Neuronal stem cell (in vitro differentiated cells): ENCODE data around the gene DYNC1LI1. TPM values are rescaled to one million over a fixed set of nuclear protein-coding genes. Genes with fewer than 3 reads are reported as not detected.
A peak's percentile ranks its signal among the peaks of the same experiment; 100 is the strongest.

Experiments used
- DNase-seq: peaks from one replicate; pipeline ENCODE4 v3.0.0-alpha.2; 2013; ENCODE audit warnings: low spot score
- H2AFZ ChIP-seq: one replicate; pipeline ENCODE4 v1.6.1; 2013; ENCODE audit warnings: mild to moderate bottlenecking, low read length, inconsistent platforms
- H2AK5ac ChIP-seq: 2 replicates; pipeline ENCODE4 v1.6.1; 2013; ENCODE audit warnings: low read depth, mild to moderate bottlenecking, inconsistent platforms, low read length, moderate library complexity, mixed read lengths
- H2BK120ac ChIP-seq: 2 replicates; pipeline ENCODE4 v1.6.1; 2013; ENCODE audit warnings: low read depth, mild to moderate bottlenecking, inconsistent platforms, low read length, moderate library complexity, mixed read lengths
- H2BK12ac ChIP-seq: one replicate; pipeline ENCODE4 v1.6.1; 2013; ENCODE audit warnings: low read length, inconsistent platforms
- H2BK15ac ChIP-seq: 2 replicates; pipeline ENCODE4 v1.6.1; 2013; ENCODE audit warnings: mild to moderate bottlenecking, low read length, inconsistent platforms, mixed read lengths
- H2BK5ac ChIP-seq: one replicate; pipeline ENCODE4 v1.6.1; 2013; ENCODE audit warnings: inconsistent platforms, mild to moderate bottlenecking, low read length, moderate library complexity
- H3K14ac ChIP-seq: one replicate; pipeline ENCODE4 v1.6.1; 2013; ENCODE audit warnings: low read length, inconsistent platforms
- H3K18ac ChIP-seq: 2 replicates; pipeline ENCODE4 v1.6.1; 2013; ENCODE audit warnings: low read length, inconsistent platforms
- H3K23ac ChIP-seq: 2 replicates; pipeline ENCODE4 v1.6.1; 2013; ENCODE audit warnings: low read depth, mild to moderate bottlenecking, mixed read lengths, low read length, inconsistent platforms; ENCODE audit not compliant: poor library complexity
- H3K27ac ChIP-seq: replicated peaks from 3 replicates; pipeline ENCODE4 v1.5.1; 2013; ENCODE audit warnings: low read length, inconsistent platforms
- H3K27me3 ChIP-seq, 3 experiments: 2 replicates each; pipeline ENCODE4 v1.6.1; 2013; ENCODE audit warnings: low read length in 3 of 3, mild to moderate bottlenecking in 2 of 3, inconsistent platforms in 1 of 3, low read depth in 1 of 3, mixed read lengths in 1 of 3, moderate library complexity in 1 of 3; ENCODE audit not compliant: control insufficient read depth in 3 of 3, insufficient read depth in 3 of 3
- H3K36me3 ChIP-seq, 2 donors: replicated peaks in 1 of 2; 2 replicates each; pipeline ENCODE4 v1.6.1; 2013; ENCODE audit warnings: low read length in 2 of 2; ENCODE audit not compliant: control insufficient read depth in 2 of 2, insufficient read depth in 2 of 2
- H3K4ac ChIP-seq: 2 replicates; pipeline ENCODE4 v1.6.1; 2013; ENCODE audit warnings: inconsistent platforms, mild to moderate bottlenecking, low read length, moderate library complexity
- H3K4me1 ChIP-seq, 2 donors: 1 replicate in 1 of 2; 2 replicates in 1 of 2; pipeline ENCODE4 v1.6.1; 2013; ENCODE audit warnings: low read length in 2 of 2, low read depth in 1 of 2; ENCODE audit not compliant: control insufficient read depth in 2 of 2, insufficient read depth in 1 of 2
- H3K4me2 ChIP-seq: one replicate; pipeline ENCODE4 v1.6.1; 2013; ENCODE audit warnings: mild to moderate bottlenecking, low read length, inconsistent platforms; ENCODE audit not compliant: insufficient read depth, poor library complexity, severe bottlenecking
- H3K4me3 ChIP-seq, 2 donors: 2 replicates each; pipeline ENCODE4 v1.5.1; 2013; ENCODE audit warnings: low read length in 2 of 2, mild to moderate bottlenecking in 2 of 2, inconsistent platforms in 1 of 2, moderate library complexity in 1 of 2
- H3K79me1 ChIP-seq: one replicate; pipeline ENCODE4 v1.6.1; 2013; ENCODE audit warnings: low read depth, mild to moderate bottlenecking, inconsistent platforms, low read length, moderate library complexity
- H3K9ac ChIP-seq: one replicate; pipeline ENCODE4 v1.6.1; 2013; ENCODE audit warnings: mild to moderate bottlenecking, low read depth, low read length, inconsistent platforms; ENCODE audit not compliant: poor library complexity
- H3K9me3 ChIP-seq, 2 donors: replicated peaks in 1 of 2; 2 replicates each; pipeline versions ENCODE3 to v1.6.1; 2013; ENCODE audit warnings: low read length in 2 of 2, mild to moderate bottlenecking in 2 of 2, inconsistent platforms in 1 of 2, low read depth in 1 of 2, mixed read lengths in 1 of 2, moderate library complexity in 1 of 2; ENCODE audit not compliant: control insufficient read depth in 2 of 2, insufficient read depth in 1 of 2
- H4K8ac ChIP-seq: one replicate; pipeline ENCODE4 v1.6.1; 2013; ENCODE audit warnings: low read depth, mild to moderate bottlenecking, inconsistent platforms, low read length, moderate library complexity
- H4K91ac ChIP-seq: one replicate; pipeline ENCODE4 v1.6.1; 2013; ENCODE audit warnings: low read length, low read depth, mild to moderate bottlenecking, inconsistent platforms; ENCODE audit not compliant: poor library complexity
- WGBS, 2 donors: extraction: QIAGEN DNeasy Blood & Tissue Kit; methylation state at CpG; one replicate each; pipeline ENCODE4 v1.1.7; 2013; ENCODE audit warnings: missing lambda C conversion rate in 2 of 2, mixed read lengths in 1 of 2; ENCODE audit not compliant: insufficient read length in 2 of 2, insufficient replicate concordance in 1 of 2; ENCODE audit errors: extremely low coverage in 2 of 2; 5-methylcytosine and 5-hydroxymethylcytosine counted together
- polyA plus RNA-seq, 2 experiments: library from polyadenylated mRNA; stranded (reverse); fragments of 200-250 nt; gene quantifications; one replicate each; pipeline ENCODE4 v1.2.3, GENCODE V29; 2013

The DYNC1LI1 gene
- 44.3 TPM for polyA plus RNA-seq (2013, experiment 1 of 2)
- polyA plus RNA-seq (2013, experiment 2 of 2) = 44.7 TPM

- Histone ChIP-seq H4K91ac (peak within 1 kb of the TSS; percentile 98), H3K4me2 (peak within 1 kb of the TSS; percentile 89), H3K9ac (peak within 1 kb of the TSS; percentile 100), H3K27ac (peak within 1 kb of the TSS; percentile 99), H3K23ac (peak within 1 kb of the TSS; percentile 99), H2AK5ac (peak within 1 kb of the TSS; percentile 100), H3K14ac (peak within 1 kb of the TSS; percentile 99), H3K4me1 (peaks cover 0 to 8% of the 10 kb centered on the region in 2 donors), H3K4ac (peak within 1 kb of the TSS; percentile 100), H3K36me3 (peaks cover 0 to 27% of the 10 kb centered on the region in 2 donors), H3K18ac (peak within 1 kb of the TSS; percentile 100), H2BK5ac (peak within 1 kb of the TSS; percentile 99), H2BK12ac (peak within 1 kb of the TSS; percentile 96), H3K9me3 (no peaks in the 10 kb centered on the region), H3K27me3 (no peaks in the 10 kb centered on the region), H3K79me1 (peaks cover 4% of the 10 kb centered on the region), H2BK120ac (peak within 1 kb of the TSS; percentile 100), H2AFZ (peak within 1 kb of the TSS; percentile 96), H4K8ac (peak within 1 kb of the TSS; percentile 99), H2BK15ac (peak within 1 kb of the TSS; percentile 98), H3K4me3 (peak within 1 kb of the TSS; percentile 96 to 98)
- WGBS, 2 donors = no CpG with 5 or more reads among the region's 89 CpGs
- DNase-seq = peak; percentile 94
These were observed at the start of gene DYNC1LI1 for GRCh38 chr3:32570421-32571191. Gene DYNC1LI1 (minus strand): TSS chr3:32570858. CDS start chr3:32570770, 88 bp downstream.

- Histone ChIP-seq H3K79me1 (no peaks in the 10 kb centered on the region), H3K4me2 (no peak overlapping the region), H2BK15ac (no peak overlapping the region), H3K9me3 (no peaks in the 10 kb centered on the region), H4K91ac (no peak overlapping the region), H3K4me3 (no peak overlapping the region), H2BK5ac (no peak overlapping the region), H2AK5ac (no peak overlapping the region), H3K14ac (no peak overlapping the region), H3K27ac (no peak overlapping the region), H3K4ac (no peak overlapping the region), H3K23ac (no peak overlapping the region), H3K18ac (no peak overlapping the region), H2BK120ac (no peak overlapping the region), H3K27me3 (peaks cover 0 to 12% (median 0%) of the 10 kb centered on the region in 3 experiments), H2AFZ (no peak overlapping the region), H2BK12ac (no peak overlapping the region), H4K8ac (no peak overlapping the region), H3K4me1 (no peaks in the 10 kb centered on the region), H3K36me3 (no peaks in the 10 kb centered on the region), H3K9ac (no peak overlapping the region)
- DNase-seq = no peak
These were observed 48.7 kb upstream of the DYNC1LI1 start for GRCh38 chr3:32619395-32619794.

GRCh38 chr3:32616267-32616962, 45.8 kb upstream of the DYNC1LI1 start:
- no peak overlapping the region for H2BK15ac ChIP-seq
- no peak overlapping the region for H3K9ac ChIP-seq
- H4K8ac ChIP-seq = no peak overlapping the region
- no peak overlapping the region for H3K18ac ChIP-seq
- no peak overlapping the region for H4K91ac ChIP-seq
- no peak overlapping the region for H2AK5ac ChIP-seq
- H3K4me2 ChIP-seq = no peak overlapping the region
- H2BK120ac ChIP-seq = no peak overlapping the region
- H3K36me3 ChIP-seq = no peaks in the 10 kb centered on the region
- no peak overlapping the region for H2BK5ac ChIP-seq
- no peak overlapping the region for H3K4ac ChIP-seq
- H3K9me3 ChIP-seq = no peaks in the 10 kb centered on the region
- H3K4me1 ChIP-seq = no peaks in the 10 kb centered on the region
- no peak overlapping the region for H2BK12ac ChIP-seq
- H3K4me3 ChIP-seq = no peak overlapping the region
- no peak for DNase-seq
- H3K23ac ChIP-seq = no peak overlapping the region
- no peaks in the 10 kb centered on the region for H3K79me1 ChIP-seq
- H3K27me3 ChIP-seq = peaks cover 0 to 11% (median 0%) of the 10 kb centered on the region in 3 experiments
- no CpG with 5 or more reads among the region's 14 CpGs for WGBS, 2 donors
- H3K14ac ChIP-seq = no peak overlapping the region
- H2AFZ ChIP-seq = no peak overlapping the region
- no peak overlapping the region for H3K27ac ChIP-seq

GRCh38 chr3:32614956-32615355, 44.3 kb upstream of the DYNC1LI1 start:
- no peak overlapping the region for H2BK15ac ChIP-seq
- no peak overlapping the region for H2BK5ac ChIP-seq
- H3K4me1 ChIP-seq = no peaks in the 10 kb centered on the region
- no peak overlapping the region for H2BK120ac ChIP-seq
- WGBS, 2 donors = no CpG with 5 or more reads among the region's 2 CpGs
- no peak overlapping the region for H2BK12ac ChIP-seq
- no peak for DNase-seq
- no peak overlapping the region for H3K27ac ChIP-seq
- peak overlapping the region; percentile 5 for H2AFZ ChIP-seq
- H3K4ac ChIP-seq = no peak overlapping the region
- no peaks in the 10 kb centered on the region for H3K79me1 ChIP-seq
- no peak overlapping the region for H3K18ac ChIP-seq
- H3K4me2 ChIP-seq = no peak overlapping the region
- H3K36me3 ChIP-seq = no peaks in the 10 kb centered on the region
- peaks cover 0 to 7% (median 0%) of the 10 kb centered on the region in 3 experiments for H3K27me3 ChIP-seq
- no peak overlapping the region for H3K23ac ChIP-seq
- no peak overlapping the region for H4K8ac ChIP-seq
- H3K4me3 ChIP-seq = no peak overlapping the region
- no peak overlapping the region for H3K14ac ChIP-seq
- H2AK5ac ChIP-seq = no peak overlapping the region
- no peaks in the 10 kb centered on the region for H3K9me3 ChIP-seq
- no peak overlapping the region for H4K91ac ChIP-seq
- no peak overlapping the region for H3K9ac ChIP-seq
